Measurements from ENCODE around the gene OR14A2.

GRCh38 chr1:247747616-247748015 lies 325 bp downstream of the OR14A2 start:
- TF ChIP-seq, protein P1, sequence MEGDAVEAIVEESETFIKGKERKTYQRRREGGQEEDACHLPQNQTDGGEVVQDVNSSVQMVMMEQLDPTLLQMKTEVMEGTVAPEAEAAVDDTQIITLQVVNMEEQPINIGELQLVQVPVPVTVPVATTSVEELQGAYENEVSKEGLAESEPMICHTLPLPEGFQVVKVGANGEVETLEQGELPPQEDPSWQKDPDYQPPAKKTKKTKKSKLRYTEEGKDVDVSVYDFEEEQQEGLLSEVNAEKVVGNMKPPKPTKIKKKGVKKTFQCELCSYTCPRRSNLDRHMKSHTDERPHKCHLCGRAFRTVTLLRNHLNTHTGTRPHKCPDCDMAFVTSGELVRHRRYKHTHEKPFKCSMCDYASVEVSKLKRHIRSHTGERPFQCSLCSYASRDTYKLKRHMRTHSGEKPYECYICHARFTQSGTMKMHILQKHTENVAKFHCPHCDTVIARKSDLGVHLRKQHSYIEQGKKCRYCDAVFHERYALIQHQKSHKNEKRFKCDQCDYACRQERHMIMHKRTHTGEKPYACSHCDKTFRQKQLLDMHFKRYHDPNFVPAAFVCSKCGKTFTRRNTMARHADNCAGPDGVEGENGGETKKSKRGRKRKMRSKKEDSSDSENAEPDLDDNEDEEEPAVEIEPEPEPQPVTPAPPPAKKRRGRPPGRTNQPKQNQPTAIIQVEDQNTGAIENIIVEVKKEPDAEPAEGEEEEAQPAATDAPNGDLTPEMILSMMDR (IDR thresholded peaks at IDR 0.05), result no peak
- no peak for TF ChIP-seq POLR2AphosphoS5 (IDR thresholded peaks at IDR 0.05)
- no peak for TF ChIP-seq EP300 (IDR thresholded peaks at IDR 0.05)
- no peak for TF ChIP-seq POLR2A (IDR thresholded peaks at IDR 0.05)

Measured in sigmoid colon (tissue), 4 donors.